A673 (cell line): Measurements from ENCODE around the gene NDOR1.

Source experiments
- EZH2 ChIP-seq: fragments of 200-600 bp; sonication (generic); IDR thresholded peaks from 2 replicates; pipeline ENCODE4 v1.6.1; 2017; ENCODE audit warnings: borderline replicate concordance, low read depth, mild to moderate bottlenecking, mixed read lengths, antibody characterized with exemption, low read length; ENCODE audit not compliant: poor library complexity, severe bottlenecking
- TF ChIP-seq, protein P1 (sequence below): fragments of 300-800, 200-600 bp; sonication (generic); conservative IDR thresholded peaks from 2 replicates; pipeline ENCODE4 v1.5.1; 2017; ENCODE audit warnings: low read depth, mild to moderate bottlenecking, antibody characterized with exemption, low read length, moderate library complexity, mixed read lengths

DNA sequence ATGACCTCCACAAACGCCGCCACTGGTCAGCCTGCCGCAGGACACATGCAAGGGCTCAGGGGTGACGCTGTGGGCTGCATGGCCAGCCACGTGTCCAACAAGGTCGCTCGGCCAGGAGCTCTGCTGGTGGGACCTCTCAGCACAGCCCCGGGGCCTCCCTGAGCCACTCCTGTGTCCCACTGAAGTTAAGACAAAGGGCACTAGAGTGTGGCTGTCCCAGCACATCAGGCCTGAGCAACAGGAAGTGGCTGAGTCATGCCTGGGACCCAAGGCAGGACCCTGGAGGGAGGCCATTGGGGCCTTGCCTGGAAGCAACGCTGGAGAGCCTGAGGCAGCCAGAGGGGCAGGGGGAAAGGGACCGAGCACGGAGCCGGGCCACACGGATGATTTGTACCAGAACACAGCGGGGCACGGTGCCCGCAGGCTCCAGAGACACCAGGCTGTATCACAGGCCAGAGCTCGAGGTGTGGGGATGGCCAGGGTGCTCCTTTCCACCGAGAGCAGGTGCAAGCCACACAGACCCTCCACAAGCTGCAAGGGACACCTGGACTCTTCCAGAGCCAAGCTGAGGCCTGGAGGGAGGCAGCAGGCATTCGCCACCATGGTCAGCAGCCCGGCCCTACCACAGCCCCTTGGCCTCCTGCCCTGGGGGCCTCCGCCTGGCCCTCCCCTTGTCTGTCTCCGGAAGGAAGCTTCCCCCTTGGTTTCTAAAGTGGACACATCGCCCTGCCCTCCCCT is 27.1 kb upstream of the NDOR1 start:
- TF ChIP-seq, protein P1, sequence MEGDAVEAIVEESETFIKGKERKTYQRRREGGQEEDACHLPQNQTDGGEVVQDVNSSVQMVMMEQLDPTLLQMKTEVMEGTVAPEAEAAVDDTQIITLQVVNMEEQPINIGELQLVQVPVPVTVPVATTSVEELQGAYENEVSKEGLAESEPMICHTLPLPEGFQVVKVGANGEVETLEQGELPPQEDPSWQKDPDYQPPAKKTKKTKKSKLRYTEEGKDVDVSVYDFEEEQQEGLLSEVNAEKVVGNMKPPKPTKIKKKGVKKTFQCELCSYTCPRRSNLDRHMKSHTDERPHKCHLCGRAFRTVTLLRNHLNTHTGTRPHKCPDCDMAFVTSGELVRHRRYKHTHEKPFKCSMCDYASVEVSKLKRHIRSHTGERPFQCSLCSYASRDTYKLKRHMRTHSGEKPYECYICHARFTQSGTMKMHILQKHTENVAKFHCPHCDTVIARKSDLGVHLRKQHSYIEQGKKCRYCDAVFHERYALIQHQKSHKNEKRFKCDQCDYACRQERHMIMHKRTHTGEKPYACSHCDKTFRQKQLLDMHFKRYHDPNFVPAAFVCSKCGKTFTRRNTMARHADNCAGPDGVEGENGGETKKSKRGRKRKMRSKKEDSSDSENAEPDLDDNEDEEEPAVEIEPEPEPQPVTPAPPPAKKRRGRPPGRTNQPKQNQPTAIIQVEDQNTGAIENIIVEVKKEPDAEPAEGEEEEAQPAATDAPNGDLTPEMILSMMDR: no peak
- TF ChIP-seq EZH2: no peak
